NCI-H1417 (cell line): Measurements from ENCODE around the gene MSI2.

Source experiments
- DNase-seq, 3 experiments: peaks; one replicate each; lab custom pipeline; 2025; lab: John Stamatoyannopoulos, UW

The MSI2 gene

GRCh38 chr17:57522042-57523005, 266.0 kb downstream of the MSI2 start:
- peak in 1 of 3 experiments; percentile 85 for DNase-seq

DNA sequence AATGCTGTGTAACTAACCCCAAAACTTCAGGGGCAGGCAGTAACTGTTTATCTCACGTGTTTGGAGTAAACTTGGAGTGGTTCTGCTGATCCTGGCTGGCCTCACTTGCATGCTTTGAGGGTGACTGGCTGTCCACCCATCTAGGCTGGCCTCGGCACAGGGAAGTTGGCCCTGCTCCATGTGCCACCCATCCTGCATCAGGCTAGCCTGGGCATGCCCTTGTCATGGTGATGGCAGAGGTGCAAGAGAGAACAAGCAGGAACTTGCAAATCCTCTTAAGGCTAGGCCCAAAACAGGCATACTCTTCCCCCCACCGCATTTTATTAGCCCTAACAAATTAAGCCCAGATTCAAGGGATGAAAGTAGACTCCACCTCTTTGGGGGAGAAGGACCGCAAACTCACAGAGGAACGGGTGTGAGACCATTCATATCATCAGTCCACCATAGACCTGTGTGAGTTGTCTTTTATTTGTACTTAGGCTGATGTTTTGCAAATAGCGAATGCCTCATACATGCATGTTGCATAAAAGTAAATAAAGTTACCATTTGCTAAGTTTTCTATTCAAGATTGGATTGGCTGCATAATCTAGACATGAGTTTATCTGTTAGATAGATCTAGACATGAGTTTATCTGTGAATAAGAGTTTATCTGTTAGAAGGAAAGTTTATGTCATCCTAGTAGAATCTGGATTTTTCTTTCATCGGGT, 267.8 kb downstream of the MSI2 start:
- DNase-seq: peak; percentile 53 to 82 (median 59)

GRCh38 chr17:57524839-57525568, 268.7 kb downstream of the MSI2 start:
- DNase-seq: no peak

DNA sequence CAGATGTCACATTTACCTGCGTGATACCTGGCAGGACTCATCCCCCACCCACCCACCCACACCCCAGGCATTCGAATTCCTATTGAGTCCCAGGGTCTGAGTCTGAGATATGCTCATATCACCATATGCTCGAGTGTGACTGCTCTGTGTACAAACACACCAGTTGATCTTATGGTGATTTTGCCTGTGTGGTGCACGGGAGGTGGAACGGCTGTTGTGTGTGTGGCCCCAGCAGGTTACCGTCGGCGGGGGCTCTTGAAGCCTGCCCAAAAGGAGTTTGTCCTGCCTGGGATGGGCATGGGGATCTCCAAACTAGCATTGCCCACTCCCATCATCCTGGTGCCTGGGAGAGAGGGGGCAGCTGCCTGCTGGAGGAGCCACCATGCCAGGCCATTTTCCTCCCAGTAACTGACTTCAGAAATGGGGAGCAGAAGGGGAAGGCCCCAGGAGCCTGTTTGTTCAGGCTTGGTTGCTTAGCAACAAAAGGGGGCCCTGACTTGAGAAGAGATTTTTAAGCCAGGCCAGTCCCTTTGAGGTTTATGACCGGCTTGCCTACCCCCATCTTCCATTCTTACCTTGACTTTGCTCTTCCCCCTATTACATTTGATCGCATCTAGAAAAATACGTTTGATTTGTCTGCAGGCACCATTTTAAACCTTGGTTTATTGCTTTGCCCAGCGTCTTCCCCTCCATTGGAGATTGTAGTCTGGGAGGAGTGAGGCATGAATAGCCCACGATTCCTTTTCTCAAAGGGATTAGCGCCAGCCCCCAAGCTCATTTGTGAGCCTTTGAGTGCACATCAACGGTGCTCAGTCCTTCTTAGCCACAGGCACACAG, 271.1 kb downstream of the MSI2 start:
- DNase-seq: no peak

DNA sequence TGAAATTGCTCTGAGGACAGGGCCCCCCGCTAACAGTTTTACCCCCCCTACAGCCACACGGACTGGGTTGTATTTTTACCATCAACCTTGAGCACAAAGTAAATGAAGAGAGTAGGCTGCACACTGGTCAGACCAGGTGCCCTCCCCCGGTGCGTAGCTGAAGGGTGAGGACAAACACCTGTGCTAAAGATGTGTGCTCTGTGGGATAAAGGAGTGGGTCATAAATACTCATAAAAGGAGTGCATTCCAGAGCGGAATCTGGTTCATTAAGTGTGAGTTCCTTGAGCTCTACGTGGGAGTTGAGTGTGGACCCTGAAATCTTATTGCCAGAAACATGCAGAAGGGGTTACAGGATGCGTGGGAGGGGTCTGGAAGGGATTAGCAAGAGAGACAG, 271.7 kb downstream of the MSI2 start:
- peak; percentile 75 to 94 (median 83) for DNase-seq

DNA sequence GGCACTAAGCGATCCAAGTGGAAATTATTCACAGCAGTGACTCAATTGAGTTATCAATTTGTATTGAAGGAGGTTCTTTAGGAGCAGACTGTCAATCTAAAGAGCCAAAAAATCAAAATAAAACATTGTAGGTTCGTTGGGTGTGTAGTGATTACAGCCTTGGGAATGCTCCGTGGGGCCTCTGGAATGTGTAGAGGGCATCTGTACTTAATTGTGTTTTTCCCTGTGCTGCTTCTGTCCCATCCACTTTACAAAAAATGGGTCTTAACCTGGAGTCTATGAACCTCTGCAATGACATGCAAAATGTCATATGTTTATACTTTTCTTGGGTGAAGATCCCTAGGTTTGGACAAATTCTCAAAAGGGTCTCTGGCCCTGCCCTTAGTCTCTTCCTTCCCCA, 273.7 kb downstream of the MSI2 start:
- no peak for DNase-seq

GRCh38 chr17:57530508-57530907, 274.2 kb downstream of the MSI2 start:
- peak; percentile 35 to 92 (median 66) for DNase-seq

- DNase-seq: no peak
Measured at GRCh38 chr17:57531078-57531477, 274.8 kb downstream of the MSI2 start.

DNA sequence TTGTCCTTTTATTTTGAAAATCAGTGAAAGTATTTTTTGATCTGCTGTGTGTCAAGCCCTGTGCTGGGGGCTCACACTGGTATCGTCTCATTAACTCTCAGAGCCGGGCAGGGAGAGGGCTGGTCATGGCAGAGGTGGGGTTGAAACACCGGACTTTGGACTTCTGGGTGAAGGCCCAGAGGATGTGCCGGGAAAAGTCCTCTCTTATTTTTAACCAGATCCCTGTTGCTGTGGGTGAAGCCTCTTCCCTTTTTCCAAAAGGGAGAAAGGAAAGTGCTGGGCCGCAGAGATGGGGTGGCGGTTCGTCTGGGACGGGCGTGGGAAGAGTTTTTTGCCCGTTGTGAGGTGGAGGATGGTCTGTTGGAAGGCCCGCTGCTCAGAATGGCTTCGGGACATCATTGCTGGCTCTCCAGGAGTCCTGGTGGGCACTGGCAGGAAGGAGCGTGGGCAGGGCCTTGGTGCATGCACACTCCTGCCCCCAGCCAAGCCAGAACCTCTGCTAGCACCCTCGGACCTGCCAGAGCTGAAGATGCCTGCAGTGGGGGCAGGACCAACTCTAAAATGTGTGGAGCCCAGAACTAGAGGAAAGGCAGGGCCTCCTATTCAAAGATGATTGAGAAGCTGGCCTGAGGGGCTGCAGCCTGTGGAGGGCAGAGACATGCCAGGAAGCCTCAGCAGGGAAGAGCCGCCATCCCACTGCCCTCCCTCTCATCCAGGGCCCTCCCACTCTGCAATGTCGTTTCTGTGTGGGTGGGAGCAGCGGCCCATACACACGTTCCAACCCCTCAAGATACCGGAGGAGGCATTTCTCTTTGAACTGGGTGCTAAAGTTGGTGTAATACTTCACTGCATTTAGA, 275.6 kb downstream of the MSI2 start:
- no peak for DNase-seq

GRCh38 chr17:57532556-57532955, 276.2 kb downstream of the MSI2 start:
- no peak for DNase-seq

- DNase-seq: no peak
Measured at GRCh38 chr17:57532966-57533365, 276.6 kb downstream of the MSI2 start.

DNA sequence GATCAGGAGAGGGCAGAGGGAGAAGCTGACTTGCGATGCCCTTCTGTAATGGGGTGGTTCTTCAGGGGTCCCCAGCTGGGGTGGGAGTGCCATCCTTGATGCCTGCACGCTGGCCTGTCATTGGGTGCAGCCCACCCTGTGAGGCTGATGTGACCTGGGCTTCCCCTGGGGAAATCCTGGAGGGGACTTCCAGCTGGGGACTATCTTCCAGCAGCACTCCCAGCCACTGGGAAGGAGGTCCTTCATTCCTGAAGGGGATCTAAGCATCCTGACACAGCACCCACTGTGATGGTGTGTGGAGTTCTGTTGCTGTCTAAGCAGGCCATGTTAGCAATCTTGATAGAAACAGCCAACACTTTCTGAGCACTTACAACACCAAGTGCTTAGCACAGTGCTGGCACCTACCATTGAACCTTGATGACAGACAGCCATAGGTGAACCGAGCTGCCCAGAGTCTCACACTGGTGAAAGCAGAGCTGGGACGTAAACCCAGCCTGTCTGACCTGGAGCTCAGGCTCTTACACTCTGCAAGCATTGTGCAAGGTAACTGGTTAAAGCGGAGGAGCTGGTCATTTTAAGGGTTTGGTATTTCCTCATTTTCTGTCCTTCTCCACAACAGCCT, 277.5 kb downstream of the MSI2 start:
- DNase-seq: no peak

- no peak for DNase-seq
Measured at GRCh38 chr17:57534863-57535248, 278.5 kb downstream of the MSI2 start.

DNA sequence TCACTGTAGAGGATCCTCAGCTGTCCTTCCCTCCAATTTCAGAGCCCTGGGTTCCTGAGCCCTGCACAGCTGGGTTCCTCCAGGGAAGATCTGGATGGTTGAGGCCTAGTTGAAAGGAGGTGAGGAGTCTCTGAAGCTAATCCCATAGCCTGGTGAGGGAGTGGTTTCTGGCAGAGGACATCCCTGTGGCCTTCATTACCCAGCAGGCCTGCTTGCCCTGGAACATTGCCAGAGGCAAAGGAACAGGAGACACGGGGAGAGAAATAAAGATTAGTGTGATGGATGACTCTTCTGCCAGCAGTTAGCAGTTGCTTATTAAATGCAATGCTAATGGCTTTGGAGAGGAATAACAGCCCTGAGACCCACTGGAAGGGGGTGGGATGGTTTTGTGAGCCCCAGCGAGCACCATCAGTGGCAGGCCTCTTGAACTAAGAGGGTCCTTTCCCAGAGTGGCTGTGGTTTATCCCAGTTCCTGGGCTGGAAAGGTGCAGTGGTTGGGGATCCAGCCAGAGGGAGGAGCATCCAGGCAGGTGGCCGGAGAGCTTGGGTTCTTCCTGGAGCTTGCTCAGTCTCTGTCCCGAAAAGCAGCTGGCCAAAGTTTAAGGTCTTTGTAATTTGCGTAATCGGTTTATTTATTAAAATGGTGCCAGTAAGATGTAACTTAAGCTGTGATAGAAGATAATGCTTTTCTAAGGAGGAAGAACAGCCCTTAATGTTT, 279.1 kb downstream of the MSI2 start:
- peak; percentile 21 to 91 (median 64) for DNase-seq

GRCh38 chr17:57536289-57536688, 280.0 kb downstream of the MSI2 start:
- DNase-seq: no peak

DNA sequence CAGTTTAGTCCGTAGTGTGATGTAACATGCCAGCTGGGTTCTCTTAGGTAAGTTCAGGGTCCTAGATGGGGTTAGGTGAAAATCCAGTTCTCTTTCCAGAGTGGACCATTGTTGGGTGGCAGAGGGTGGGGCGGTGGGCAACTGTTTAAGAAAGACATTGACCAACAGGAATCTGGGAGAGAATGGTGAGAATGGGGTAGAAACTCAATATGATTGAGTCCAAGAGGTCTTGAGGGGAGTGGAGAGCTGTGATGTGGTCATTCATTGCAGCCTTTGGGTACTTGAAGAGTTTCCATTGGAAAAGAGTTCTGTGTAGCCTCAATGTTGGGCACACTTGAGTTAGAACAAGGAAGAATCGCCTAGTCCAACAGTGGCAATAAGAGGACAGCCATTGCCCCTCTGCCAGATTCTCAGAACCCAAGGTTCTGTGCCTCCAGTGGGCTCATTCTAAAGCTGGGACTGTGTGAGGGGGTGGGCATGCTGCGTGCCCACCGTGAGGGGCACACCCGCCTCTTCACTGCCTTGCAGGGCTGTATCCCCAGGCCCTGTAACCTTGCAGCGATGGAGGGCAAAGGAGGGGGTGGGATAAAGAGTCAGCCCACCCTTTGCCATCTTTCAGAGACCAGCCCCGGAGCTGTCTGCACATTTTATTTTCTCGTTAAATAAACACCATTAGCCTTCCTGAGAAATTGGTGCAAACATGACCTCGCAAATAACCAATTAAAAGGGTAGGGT, 280.6 kb downstream of the MSI2 start:
- peak in 2 of 3 experiments; percentile 58 to 81 for DNase-seq

DNA sequence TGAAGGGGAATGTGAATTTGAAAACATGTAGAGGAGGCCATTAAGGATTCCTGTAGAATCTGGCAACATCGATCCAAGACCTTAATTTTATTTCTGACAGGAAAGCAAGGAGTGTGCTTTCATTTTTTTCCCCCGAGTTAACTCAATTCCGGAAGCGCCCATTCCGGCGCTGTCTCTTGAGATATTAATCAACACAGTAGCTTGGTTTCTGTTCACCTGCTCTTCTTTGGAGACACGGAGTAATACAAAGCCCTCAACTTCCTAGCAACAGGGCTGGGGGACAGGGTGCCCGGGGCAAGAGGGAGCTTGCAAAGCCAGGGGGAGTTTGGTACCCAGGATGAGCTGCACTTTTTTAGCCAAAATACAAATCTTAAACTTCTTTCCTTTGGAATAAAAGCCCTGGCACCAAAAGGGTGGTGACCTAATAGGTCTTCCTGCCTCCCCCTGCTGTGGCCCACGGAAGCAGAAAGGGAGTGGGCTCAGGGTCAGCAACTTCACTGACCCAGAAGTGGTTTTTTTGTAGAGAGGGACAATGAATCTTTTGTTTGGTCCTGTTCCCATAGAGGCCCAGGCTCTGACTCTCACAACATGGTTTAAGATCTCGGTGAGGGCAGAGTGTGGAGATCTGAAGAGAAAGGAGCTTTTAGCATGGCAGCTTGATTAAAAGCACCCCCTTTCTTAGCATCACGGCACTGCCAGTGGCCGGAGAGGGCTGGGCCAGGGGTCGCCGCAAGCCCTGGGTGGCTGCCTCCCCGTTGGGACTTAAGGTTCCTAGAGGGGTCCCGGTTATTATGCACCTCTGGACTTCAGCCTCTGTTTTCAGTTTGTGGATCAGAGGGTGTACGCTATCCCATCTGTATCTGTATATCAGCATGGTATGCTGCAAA, 281.4 kb downstream of the MSI2 start:
- peak in 2 of 3 experiments; percentile 58 to 81 for DNase-seq
